BLaER1 (cell line): ENCODE measurements around the gene P2RY1.
"Not testable (repeated sequence)": the region's sequence is repeated elsewhere in the genome, so short reads cannot be mapped to it uniquely, and the experiment has no call there.

ENCODE experiments used
- H3K27ac ChIP-seq: shearing (Covaris generic); formaldehyde crosslinking; 2 replicates; pipeline ENCODE4 v1.8.1; 2022
- H3K27me3 ChIP-seq: shearing (Covaris generic); formaldehyde crosslinking; 2 replicates; pipeline ENCODE4 v1.8.1; 2022
- H3K36me3 ChIP-seq: shearing (Covaris generic); formaldehyde crosslinking; 2 replicates; pipeline ENCODE4 v1.8.1; 2022
- H3K4me1 ChIP-seq: shearing (Covaris generic); formaldehyde crosslinking; 2 replicates; pipeline ENCODE4 v1.8.1; 2022
- H3K4me2 ChIP-seq: shearing (Covaris generic); formaldehyde crosslinking; 2 replicates; pipeline ENCODE4 v1.8.1; 2022
- H3K4me3 ChIP-seq: shearing (Covaris generic); formaldehyde crosslinking; 2 replicates; pipeline ENCODE4 v1.8.1; 2022
- H3K9ac ChIP-seq: shearing (Covaris generic); formaldehyde crosslinking; 2 replicates; pipeline ENCODE4 v1.8.1; 2022
- H3K9me3 ChIP-seq: shearing (Covaris generic); formaldehyde crosslinking; 2 replicates; pipeline ENCODE4 v1.8.1; 2022
- H4K20me1 ChIP-seq: shearing (Covaris generic); formaldehyde crosslinking; 2 replicates; pipeline ENCODE4 v1.8.1; 2022
- Cebpa-rat ChIP-seq: shearing (Covaris generic); IDR thresholded peaks from 2 replicates; pipeline ENCODE4 v1.8.1; 2022

The P2RY1 gene

GRCh38 chr3:152857082-152857481 is 22.2 kb downstream of the P2RY1 start:
- no peaks in the 10 kb centered on the region for H4K20me1 ChIP-seq
- no peaks in the 10 kb centered on the region for H3K9me3 ChIP-seq
- no peak overlapping the region for H3K27ac ChIP-seq
- no peak overlapping the region for H3K9ac ChIP-seq
- no peaks in the 10 kb centered on the region for H3K36me3 ChIP-seq
- H3K4me2 ChIP-seq: no peak overlapping the region
- no peaks in the 10 kb centered on the region for H3K27me3 ChIP-seq
- no peaks in the 10 kb centered on the region for H3K4me1 ChIP-seq
- no peak overlapping the region for H3K4me3 ChIP-seq
- no peak for TF ChIP-seq Cebpa-rat

GRCh38 chr3:152858170-152858800 is 23.4 kb downstream of the P2RY1 start:
- TF ChIP-seq Cebpa-rat: no peak
- H3K27ac ChIP-seq: no peak overlapping the region
- H3K4me1 ChIP-seq: no peaks in the 10 kb centered on the region
- H3K4me3 ChIP-seq: no peak overlapping the region
- no peak overlapping the region for H3K4me2 ChIP-seq
- H3K9ac ChIP-seq: no peak overlapping the region
- H3K9me3 ChIP-seq: no peaks in the 10 kb centered on the region
- no peaks in the 10 kb centered on the region for H3K36me3 ChIP-seq
- H3K27me3 ChIP-seq: no peaks in the 10 kb centered on the region
- no peaks in the 10 kb centered on the region for H4K20me1 ChIP-seq

- H3K4me3 ChIP-seq: no peak overlapping the region
- no peaks in the 10 kb centered on the region for H3K36me3 ChIP-seq
- no peaks in the 10 kb centered on the region for H3K27me3 ChIP-seq
- no peak overlapping the region for H3K4me2 ChIP-seq
- H3K9me3 ChIP-seq: no peaks in the 10 kb centered on the region
- H4K20me1 ChIP-seq: no peaks in the 10 kb centered on the region
- no peak overlapping the region for H3K9ac ChIP-seq
- TF ChIP-seq Cebpa-rat: no peak
- no peak overlapping the region for H3K27ac ChIP-seq
- H3K4me1 ChIP-seq: no peaks in the 10 kb centered on the region
Measured at GRCh38 chr3:152860736-152861135, 25.8 kb downstream of the P2RY1 start.

- Histone ChIP-seq H3K4me2 (no peak overlapping the region), H3K36me3 (no peaks in the 10 kb centered on the region), H3K27me3 (no peaks in the 10 kb centered on the region), H3K4me3 (no peak overlapping the region), H3K27ac (no peak overlapping the region), H3K9ac (no peak overlapping the region), H3K4me1 (no peaks in the 10 kb centered on the region), H3K9me3 (no peaks in the 10 kb centered on the region), H4K20me1 (no peaks in the 10 kb centered on the region)
- TF ChIP-seq Cebpa-rat: no peak
Measured at GRCh38 chr3:152865668-152866245, 30.8 kb downstream of the P2RY1 start.

GRCh38 chr3:152870027-152870426 is 35.1 kb downstream of the P2RY1 start:
- Histone ChIP-seq H3K27me3 (no peaks in the 10 kb centered on the region), H3K4me1 (no peaks in the 10 kb centered on the region), H3K4me3 (no peak overlapping the region), H3K36me3 (no peaks in the 10 kb centered on the region), H3K9ac (no peak overlapping the region), H3K9me3 (peaks cover 7% of the 10 kb centered on the region; the same call in 1 of the 2 replicates), H3K27ac (no peak overlapping the region), H3K4me2 (no peak overlapping the region), H4K20me1 (no peaks in the 10 kb centered on the region)
- TF ChIP-seq Cebpa-rat: no peak

DNA sequence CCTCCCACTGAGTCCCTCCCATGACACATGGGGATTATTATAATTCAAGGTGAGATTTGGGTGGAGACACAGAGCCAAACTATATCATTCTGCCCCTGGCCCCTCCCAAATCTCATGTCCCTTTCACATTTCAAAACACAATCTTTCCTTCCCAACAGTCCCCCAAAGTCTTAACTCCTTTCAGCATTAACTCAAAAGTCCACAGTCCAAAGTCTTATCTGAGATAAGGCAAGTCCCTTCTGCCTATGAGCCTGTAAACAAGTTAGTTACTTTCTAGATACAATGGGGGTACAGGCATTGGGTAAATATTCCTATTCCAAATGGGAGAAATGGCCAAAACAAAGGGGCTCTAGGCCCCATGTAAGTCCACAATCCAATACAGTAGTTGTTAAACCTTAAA is 38.4 kb downstream of the P2RY1 start:
- H3K36me3 ChIP-seq, H3K4me1 ChIP-seq, H3K27ac ChIP-seq, H3K4me3 ChIP-seq, H4K20me1 ChIP-seq, H3K9me3 ChIP-seq, H3K9ac ChIP-seq, H3K4me2 ChIP-seq, H3K27me3 ChIP-seq: not testable (repeated sequence)

GRCh38 chr3:152874896-152875749 is 40.2 kb downstream of the P2RY1 start:
- no peaks in the 10 kb centered on the region for H3K36me3 ChIP-seq
- H3K4me3 ChIP-seq: no peak overlapping the region
- H3K4me2 ChIP-seq: no peak overlapping the region
- H3K4me1 ChIP-seq: no peaks in the 10 kb centered on the region
- no peak overlapping the region for H3K9ac ChIP-seq
- H3K9me3 ChIP-seq: peaks cover 7% of the 10 kb centered on the region; the same call in 1 of the 2 replicates
- TF ChIP-seq Cebpa-rat: no peak
- H3K27ac ChIP-seq: no peak overlapping the region
- no peaks in the 10 kb centered on the region for H4K20me1 ChIP-seq
- no peaks in the 10 kb centered on the region for H3K27me3 ChIP-seq

- Histone ChIP-seq H3K9ac (no peak overlapping the region), H3K36me3 (no peaks in the 10 kb centered on the region), H3K27me3 (no peaks in the 10 kb centered on the region), H3K4me1 (no peaks in the 10 kb centered on the region), H3K4me2 (no peak overlapping the region), H4K20me1 (no peaks in the 10 kb centered on the region), H3K4me3 (no peak overlapping the region), H3K9me3 (peaks cover 6% of the 10 kb centered on the region; the same call in 1 of the 2 replicates), H3K27ac (no peak overlapping the region)
- TF ChIP-seq Cebpa-rat: no peak
Measured at GRCh38 chr3:152879130-152879789, 44.3 kb downstream of the P2RY1 start.

GRCh38 chr3:152879790-152880174 is 44.9 kb downstream of the P2RY1 start:
- H3K9ac ChIP-seq: no peak overlapping the region
- no peak overlapping the region for H3K27ac ChIP-seq
- no peaks in the 10 kb centered on the region for H4K20me1 ChIP-seq
- H3K4me1 ChIP-seq: no peaks in the 10 kb centered on the region
- no peak for TF ChIP-seq Cebpa-rat
- H3K27me3 ChIP-seq: no peaks in the 10 kb centered on the region
- peaks cover 2% of the 10 kb centered on the region; the same call in 1 of the 2 replicates for H3K9me3 ChIP-seq
- no peak overlapping the region for H3K4me2 ChIP-seq
- H3K36me3 ChIP-seq: no peaks in the 10 kb centered on the region
- no peak overlapping the region for H3K4me3 ChIP-seq

GRCh38 chr3:152885076-152885475 is 50.1 kb downstream of the P2RY1 start:
- Histone ChIP-seq H3K36me3 (no peaks in the 10 kb centered on the region), H3K4me3 (no peak overlapping the region), H3K27me3 (no peaks in the 10 kb centered on the region), H4K20me1 (no peaks in the 10 kb centered on the region), H3K27ac (no peak overlapping the region), H3K4me2 (no peak overlapping the region), H3K9me3 (no peaks in the 10 kb centered on the region), H3K4me1 (no peaks in the 10 kb centered on the region), H3K9ac (no peak overlapping the region)
- no peak for TF ChIP-seq Cebpa-rat
